DMS153 (cell line): Measurements from ENCODE around the gene C11orf98.
"Not testable (repeated sequence)": the region's sequence is repeated elsewhere in the genome, so short reads cannot be mapped to it uniquely, and the experiment has no call there.

Experiments used
- DNase-seq: peaks from one replicate; lab custom pipeline; 2025; lab: John Stamatoyannopoulos, UW

The C11orf98 gene

GRCh38 chr11:62665075-62665598 is at the start of gene C11orf98, which contains the start of gene CSKMT:
Gene C11orf98 (minus strand): TSS chr11:62665210. CDS start chr11:62665169, 41 bp downstream.
Gene CSKMT (plus strand): TSS chr11:62665312. CDS start chr11:62665880, 568 bp downstream.
- peak; percentile 80 for DNase-seq

GRCh38 chr11:62713343-62713742 is 48.3 kb upstream of the C11orf98 start:
- no peak for DNase-seq

GRCh38 chr11:62712861-62713260 is 47.9 kb upstream of the C11orf98 start:
- DNase-seq, result no peak

- no peak for DNase-seq
These were observed 47.3 kb upstream of the C11orf98 start for GRCh38 chr11:62712276-62712812.

GRCh38 chr11:62710001-62710345 is 45.0 kb upstream of the C11orf98 start:
- DNase-seq, result no peak

- peak; percentile 95 for DNase-seq
These were observed 44.4 kb upstream of the C11orf98 start for GRCh38 chr11:62709247-62710000.

- peak; percentile 34 for DNase-seq
These were observed 43.8 kb upstream of the C11orf98 start for GRCh38 chr11:62708793-62709192.

- no peak for DNase-seq
These were observed 43.4 kb upstream of the C11orf98 start for GRCh38 chr11:62708392-62708791.

- DNase-seq, result peak; percentile 62
These were observed 42.4 kb upstream of the C11orf98 start, which contains the start of the genes BSCL2 and GNG3 for GRCh38 chr11:62707277-62707861. Gene BSCL2 (minus strand): TSS chr11:62707424. CDS start chr11:62707195, 229 bp downstream. Gene GNG3 (plus strand): TSS chr11:62707676. CDS start chr11:62708296, 620 bp downstream.

- no peak for DNase-seq
These were observed 41.8 kb upstream of the C11orf98 start for GRCh38 chr11:62706850-62707247.

GRCh38 chr11:62705880-62706849 is 41.2 kb upstream of the C11orf98 start:
- peak; percentile 83 for DNase-seq

GRCh38 chr11:62705413-62705812 is 40.4 kb upstream of the C11orf98 start:
- DNase-seq, result peak; percentile 5

- DNase-seq, result not testable (repeated sequence)
These were observed 38.9 kb upstream of the C11orf98 start for GRCh38 chr11:62703921-62704320.

- no peak for DNase-seq
These were observed 37.2 kb upstream of the C11orf98 start for GRCh38 chr11:62702246-62702645.

- DNase-seq, result no peak
These were observed 29.6 kb upstream of the C11orf98 start for GRCh38 chr11:62694455-62695167.

GRCh38 chr11:62693624-62694023 is 28.6 kb upstream of the C11orf98 start:
- not testable (repeated sequence) for DNase-seq

GRCh38 chr11:62689421-62690183 is 24.6 kb upstream of the C11orf98 start, which contains the start of gene LRRN4CL:
Gene LRRN4CL (minus strand): TSS chr11:62689530. CDS start chr11:62688508, 1,022 bp downstream.
- no peak for DNase-seq

GRCh38 chr11:62688491-62688890 is 23.5 kb upstream of the C11orf98 start:
- DNase-seq, result no peak

GRCh38 chr11:62687508-62688396 is 22.7 kb upstream of the C11orf98 start:
- DNase-seq, result no peak
